Measurements from ENCODE around the gene ANO2. TPM values are rescaled to one million over a fixed set of nuclear protein-coding genes. Genes with fewer than 3 reads are reported as not detected.

ANO2 gene
- total RNA-seq, 1 donor from 2014 or later, result 1.7 TPM

DNA sequence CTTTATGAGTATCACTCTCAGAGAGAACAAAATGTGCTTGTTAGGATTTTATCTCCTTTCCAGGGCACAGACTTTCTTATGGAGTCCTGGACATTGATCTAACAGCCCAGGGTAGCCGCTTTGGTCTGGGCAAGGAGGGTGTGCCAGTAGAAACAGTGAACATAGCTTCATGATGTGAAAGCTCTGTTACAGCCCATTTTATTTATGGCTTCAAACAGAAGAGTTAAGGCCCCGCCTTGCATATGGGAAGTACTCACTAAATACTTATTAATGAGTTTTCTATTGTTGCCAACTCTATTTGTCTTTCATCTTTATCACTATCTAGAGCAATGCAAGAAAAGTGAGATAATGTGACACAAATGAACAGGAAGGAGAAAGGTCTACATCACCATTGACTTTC, 312.6 kb downstream of the ANO2 start:
- DNase-seq (ENCODE audit: low read depth), result no peak
- no peak overlapping the region for H3K4me3 ChIP-seq (ENCODE audit: low read depth, low read length)
- no peak for TF ChIP-seq CTCF (conservative IDR thresholded peaks at IDR 0.05; ENCODE audit: low read depth, low read length)

DNA sequence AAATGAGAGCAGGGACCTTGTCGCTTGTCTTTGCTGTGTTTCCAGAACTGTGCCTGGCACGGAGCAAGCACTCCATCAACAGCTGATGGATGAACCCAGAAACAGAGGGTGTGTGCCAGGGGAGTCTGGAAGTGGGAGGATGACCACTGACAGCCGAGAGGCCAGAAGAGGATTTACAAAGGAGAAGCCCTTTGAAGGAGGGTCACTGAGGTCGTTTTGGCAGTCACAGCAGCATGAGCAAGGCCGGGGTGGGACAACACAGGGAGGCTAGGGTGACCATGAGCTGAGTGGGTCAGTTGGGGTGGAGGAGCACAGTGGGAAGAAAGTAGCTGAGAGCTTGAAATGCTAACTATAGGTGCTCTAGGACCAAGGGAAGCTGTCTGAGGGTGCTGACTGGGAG, 313.6 kb downstream of the ANO2 start:
- no peak for DNase-seq (ENCODE audit: low read depth)
- H3K4me3 ChIP-seq (ENCODE audit: low read depth, low read length), result no peak overlapping the region
- TF ChIP-seq CTCF (conservative IDR thresholded peaks at IDR 0.05; ENCODE audit: low read depth, low read length), result no peak

DNA sequence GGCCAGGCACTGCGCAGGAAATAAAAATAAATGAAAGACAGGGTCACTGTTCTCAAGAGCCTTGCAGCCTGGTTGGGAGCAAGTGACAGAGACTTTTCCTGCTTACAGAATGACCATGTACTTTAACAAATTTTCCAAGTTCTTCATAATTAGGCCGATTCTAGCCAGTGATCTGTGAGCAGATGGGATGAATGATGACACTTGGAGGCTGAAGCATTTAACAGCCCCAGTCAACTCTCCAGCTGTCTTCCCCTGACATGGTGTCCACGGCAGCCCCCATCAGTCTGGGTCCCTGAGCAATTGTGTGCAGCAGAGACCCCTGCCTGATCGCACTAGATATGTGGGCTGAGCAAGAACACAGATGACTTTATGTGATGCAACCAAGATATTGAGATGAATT, 314.3 kb downstream of the ANO2 start:
- no peak for DNase-seq (ENCODE audit: low read depth)
- TF ChIP-seq CTCF (conservative IDR thresholded peaks at IDR 0.05; ENCODE audit: low read depth, low read length), result no peak
- H3K4me3 ChIP-seq (ENCODE audit: low read depth, low read length), result no peak overlapping the region

- no peak overlapping the region for H3K4me3 ChIP-seq (ENCODE audit: low read depth, low read length)
- no peak for DNase-seq (ENCODE audit: low read depth)
- no peak for TF ChIP-seq CTCF (conservative IDR thresholded peaks at IDR 0.05; ENCODE audit: low read depth, low read length)
These were observed 316.6 kb downstream of the ANO2 start for GRCh38 chr12:5628501-5628900.

DNA sequence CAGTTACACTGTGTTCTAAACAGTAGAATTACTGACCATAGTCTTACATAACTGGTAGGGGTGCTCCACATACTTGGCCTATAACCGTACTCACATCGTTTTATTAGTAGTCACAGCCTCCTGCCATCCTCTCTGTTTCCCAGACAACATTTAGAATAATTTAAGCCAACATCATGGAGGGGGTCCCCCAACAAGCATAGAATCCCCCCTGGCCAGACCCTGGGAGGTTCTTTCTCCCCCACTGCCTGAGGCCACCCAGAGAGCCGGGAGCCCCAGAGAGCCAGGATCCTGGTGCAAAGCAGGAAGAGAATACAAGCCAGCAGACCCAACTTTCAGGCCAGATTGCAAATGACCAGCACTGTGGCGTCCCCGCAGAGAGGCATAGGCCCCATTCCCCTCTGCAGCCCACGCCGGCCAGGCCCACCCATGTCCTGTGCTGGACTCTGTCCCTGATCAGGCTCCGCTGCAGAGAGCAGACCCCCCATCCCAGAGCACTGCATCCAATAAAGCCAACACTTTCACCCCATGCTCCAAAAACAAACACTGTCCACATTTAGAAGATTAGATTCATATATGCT, 317.9 kb downstream of the ANO2 start:
- no peak for TF ChIP-seq CTCF (conservative IDR thresholded peaks at IDR 0.05; ENCODE audit: low read depth, low read length)

GRCh38 chr12:5626151-5626550, 318.9 kb downstream of the ANO2 start:
- H3K4me3 ChIP-seq (ENCODE audit: low read depth, low read length), result no peak overlapping the region
- TF ChIP-seq CTCF (conservative IDR thresholded peaks at IDR 0.05; ENCODE audit: low read depth, low read length), result no peak
- no peak for DNase-seq (ENCODE audit: low read depth)

More for the DNA sequence above, 317.9 kb downstream of the ANO2 start:
- DNase-seq (ENCODE audit: low read depth), result no peak
- H3K4me3 ChIP-seq (ENCODE audit: low read depth, low read length), result no peak overlapping the region

DNA sequence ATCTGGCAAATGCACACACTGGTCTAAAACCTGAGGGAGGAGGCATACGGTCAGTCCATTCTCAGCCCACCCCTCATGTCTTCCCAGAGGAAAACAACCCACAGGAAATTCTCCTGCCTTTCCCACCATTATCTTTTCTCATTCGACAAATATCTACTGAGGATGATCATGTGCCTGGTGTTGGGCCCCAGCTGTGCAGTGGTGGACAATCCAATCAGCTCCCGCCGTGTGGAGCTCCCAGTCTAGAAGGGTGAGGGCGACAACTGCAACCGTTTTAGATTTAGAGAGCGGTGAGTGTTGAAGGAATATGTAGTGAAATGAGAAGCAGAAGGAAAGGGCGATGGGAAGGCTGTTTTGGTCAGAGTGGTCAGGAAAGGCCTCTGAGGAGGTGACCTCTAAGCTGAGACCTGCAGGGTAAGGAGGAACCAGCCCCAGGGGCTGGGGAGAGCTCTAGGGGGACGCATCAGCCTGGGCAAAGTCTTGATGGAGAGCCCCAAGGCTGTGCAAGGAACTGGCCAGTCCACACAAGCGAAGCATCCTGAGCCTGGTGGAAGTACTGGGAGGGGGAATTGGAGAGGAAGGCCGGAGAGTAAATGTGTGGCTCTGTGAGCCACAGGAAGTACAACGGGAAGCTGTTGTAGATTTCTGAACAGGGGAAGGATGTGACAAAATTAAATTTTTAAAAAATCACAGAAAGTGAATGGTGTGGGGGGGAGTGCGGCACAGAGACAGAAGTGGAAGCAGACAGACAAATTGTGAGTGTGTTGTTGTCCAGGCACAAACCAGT, 320.4 kb downstream of the ANO2 start:
- TF ChIP-seq CTCF (conservative IDR thresholded peaks at IDR 0.05; ENCODE audit: low read depth, low read length), result no peak

More for the DNA sequence above, 320.4 kb downstream of the ANO2 start:
- no peak for DNase-seq (ENCODE audit: low read depth)
- H3K4me3 ChIP-seq (ENCODE audit: low read depth, low read length), result no peak overlapping the region

Data from epithelial cell of proximal tubule (primary cell).